Nephron progenitor cell (in vitro differentiated cells): ENCODE results near the gene CCDC24.

Experiments used
- DNase-seq: peaks from one replicate; pipeline ENCODE4 v3.0.0; 2021
- H3K27ac Mint-ChIP-seq: 2 replicates; pipeline ENCODE4 v1.8.0; 2021; ENCODE audit warnings: mild to moderate bottlenecking, moderate library complexity, mixed read lengths
- H3K27me3 Mint-ChIP-seq: 2 replicates; pipeline ENCODE4 v1.8.0; 2021; ENCODE audit warnings: mild to moderate bottlenecking, low read depth, mixed read lengths; ENCODE audit not compliant: poor library complexity
- H3K36me3 Mint-ChIP-seq: 2 replicates; pipeline ENCODE4 v1.8.0; 2021; ENCODE audit warnings: low read depth, mixed read lengths
- H3K4me1 Mint-ChIP-seq: 2 replicates; pipeline ENCODE4 v1.8.0; 2021; ENCODE audit warnings: mixed read lengths
- H3K4me3 Mint-ChIP-seq: 2 replicates; pipeline ENCODE4 v1.8.0; 2021; ENCODE audit warnings: mild to moderate bottlenecking, moderate library complexity, mixed read lengths
- H3K9me3 Mint-ChIP-seq: 2 replicates; pipeline ENCODE4 v1.8.0; 2021; ENCODE audit warnings: mild to moderate bottlenecking, moderate library complexity, mixed read lengths
- TF ChIP-seq, protein P1 (sequence below): fragments of 200-600 bp; sonication (generic); IDR thresholded peaks from 2 replicates; pipeline ENCODE4 v1.5.0; 2021; ENCODE audit warnings: antibody characterized with exemption

CCDC24 gene

DNA sequence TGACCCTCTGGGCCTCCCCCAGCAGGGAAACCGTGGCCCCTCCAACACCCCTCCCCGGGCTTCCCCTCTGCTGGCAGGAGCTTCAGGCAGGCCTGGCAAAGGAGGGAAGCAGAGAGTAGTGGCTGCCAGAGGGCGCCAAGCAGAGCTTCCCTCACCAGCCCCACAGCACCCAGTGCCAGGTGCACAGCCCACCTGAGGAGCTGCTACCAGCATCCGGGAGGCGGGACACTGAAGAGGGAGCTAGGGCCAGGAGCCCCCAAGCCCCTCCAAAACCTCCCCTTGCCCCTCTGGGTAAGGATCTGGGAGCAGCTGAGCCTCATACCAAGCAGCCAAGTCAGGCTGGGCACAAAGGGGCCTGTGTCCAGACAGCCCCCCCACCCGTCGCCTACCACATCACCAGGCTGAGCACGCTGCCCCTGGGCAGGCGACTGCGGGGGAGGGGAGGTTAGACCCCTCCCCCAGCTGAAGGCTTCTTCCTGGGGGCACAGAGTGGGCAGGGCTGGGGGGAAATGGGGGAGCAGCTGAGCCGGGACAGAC, 19.6 kb downstream of the CCDC24 start:
- Mint-ChIP-seq H3K27ac (no peak overlapping the region), H3K4me1 (peaks cover 32% of the 10 kb centered on the region), H3K36me3 (peaks cover 18% of the 10 kb centered on the region), H3K4me3 (no peak overlapping the region), H3K9me3 (no peaks in the 10 kb centered on the region), H3K27me3 (no peaks in the 10 kb centered on the region)
- TF ChIP-seq, protein P1, sequence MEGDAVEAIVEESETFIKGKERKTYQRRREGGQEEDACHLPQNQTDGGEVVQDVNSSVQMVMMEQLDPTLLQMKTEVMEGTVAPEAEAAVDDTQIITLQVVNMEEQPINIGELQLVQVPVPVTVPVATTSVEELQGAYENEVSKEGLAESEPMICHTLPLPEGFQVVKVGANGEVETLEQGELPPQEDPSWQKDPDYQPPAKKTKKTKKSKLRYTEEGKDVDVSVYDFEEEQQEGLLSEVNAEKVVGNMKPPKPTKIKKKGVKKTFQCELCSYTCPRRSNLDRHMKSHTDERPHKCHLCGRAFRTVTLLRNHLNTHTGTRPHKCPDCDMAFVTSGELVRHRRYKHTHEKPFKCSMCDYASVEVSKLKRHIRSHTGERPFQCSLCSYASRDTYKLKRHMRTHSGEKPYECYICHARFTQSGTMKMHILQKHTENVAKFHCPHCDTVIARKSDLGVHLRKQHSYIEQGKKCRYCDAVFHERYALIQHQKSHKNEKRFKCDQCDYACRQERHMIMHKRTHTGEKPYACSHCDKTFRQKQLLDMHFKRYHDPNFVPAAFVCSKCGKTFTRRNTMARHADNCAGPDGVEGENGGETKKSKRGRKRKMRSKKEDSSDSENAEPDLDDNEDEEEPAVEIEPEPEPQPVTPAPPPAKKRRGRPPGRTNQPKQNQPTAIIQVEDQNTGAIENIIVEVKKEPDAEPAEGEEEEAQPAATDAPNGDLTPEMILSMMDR: no peak
- no peak for DNase-seq

DNA sequence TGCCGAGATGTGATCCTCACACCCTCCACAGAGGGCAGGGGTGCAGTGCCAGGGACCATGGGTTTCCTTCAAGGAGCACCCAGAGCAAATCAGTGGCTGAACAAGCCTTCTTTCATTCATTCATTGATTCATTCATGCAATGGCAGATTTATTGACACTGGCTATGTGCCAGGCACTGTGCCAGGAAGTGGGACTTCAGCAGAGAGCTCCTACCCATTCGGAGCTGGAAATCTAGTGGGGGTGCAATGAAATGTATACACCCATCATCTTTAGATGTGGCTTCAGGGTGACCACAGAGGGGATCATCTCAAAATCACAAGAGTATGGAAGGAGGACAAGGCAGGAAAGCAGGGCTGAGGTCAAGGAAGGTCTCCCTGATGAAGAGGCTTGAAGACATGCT, 21.0 kb downstream of the CCDC24 start:
- no peaks in the 10 kb centered on the region for H3K9me3 Mint-ChIP-seq
- TF ChIP-seq, protein P1: no peak
- peaks cover 11% of the 10 kb centered on the region for H3K36me3 Mint-ChIP-seq
- no peaks in the 10 kb centered on the region for H3K27me3 Mint-ChIP-seq
- DNase-seq: no peak
- no peak overlapping the region for H3K4me3 Mint-ChIP-seq
- H3K4me1 Mint-ChIP-seq: peaks cover 32% of the 10 kb centered on the region
- H3K27ac Mint-ChIP-seq: no peak overlapping the region

DNA sequence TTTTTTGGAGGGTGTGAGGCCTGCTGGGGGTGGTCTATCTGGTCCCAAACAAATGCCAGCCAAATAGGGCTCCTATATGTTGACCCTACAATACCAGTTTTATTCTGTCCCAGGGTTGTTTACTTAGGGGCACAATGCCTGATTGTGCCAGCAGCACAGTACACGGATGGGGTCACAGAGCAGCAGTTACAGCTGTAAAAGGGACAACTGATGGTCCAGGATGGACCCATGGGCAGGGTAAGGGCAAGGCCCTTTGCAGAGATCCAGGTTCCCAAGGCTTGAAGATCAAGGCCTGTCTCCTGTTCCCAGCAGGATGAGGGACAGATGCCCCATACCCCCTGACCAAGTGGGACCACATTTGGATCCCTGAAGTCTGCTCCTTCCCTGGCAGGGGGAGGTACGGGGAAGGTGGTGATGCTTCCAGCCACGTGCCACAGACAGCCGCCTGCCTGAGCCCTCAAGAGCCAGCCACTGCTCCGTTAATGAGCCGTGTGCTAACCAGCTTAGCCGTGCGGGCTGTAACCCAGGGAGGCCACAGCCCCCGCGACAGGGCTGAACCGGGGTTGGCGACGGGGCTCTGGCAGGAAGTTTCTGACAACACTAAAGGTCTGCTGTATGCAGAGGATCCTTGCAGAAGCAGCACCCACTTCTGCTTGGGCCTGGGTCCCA, 21.7 kb downstream of the CCDC24 start:
- no peak for DNase-seq
- H3K4me1 Mint-ChIP-seq: peaks cover 32% of the 10 kb centered on the region
- H3K36me3 Mint-ChIP-seq: peaks cover 10% of the 10 kb centered on the region
- H3K4me3 Mint-ChIP-seq: no peak overlapping the region
- H3K27me3 Mint-ChIP-seq: no peaks in the 10 kb centered on the region
- H3K27ac Mint-ChIP-seq: no peak overlapping the region
- TF ChIP-seq, protein P1: no peak
- no peaks in the 10 kb centered on the region for H3K9me3 Mint-ChIP-seq

- H3K27me3 Mint-ChIP-seq: no peaks in the 10 kb centered on the region
- no peak overlapping the region for H3K4me3 Mint-ChIP-seq
- H3K36me3 Mint-ChIP-seq: peaks cover 5% of the 10 kb centered on the region
- no peaks in the 10 kb centered on the region for H3K9me3 Mint-ChIP-seq
- peaks cover 32% of the 10 kb centered on the region for H3K4me1 Mint-ChIP-seq
- peak overlapping the region; percentile 49 for H3K27ac Mint-ChIP-seq
- TF ChIP-seq, protein P1: no peak
- DNase-seq: no peak
Measured at GRCh38 chr1:44013949-44014348, 22.6 kb downstream of the CCDC24 start.

DNA sequence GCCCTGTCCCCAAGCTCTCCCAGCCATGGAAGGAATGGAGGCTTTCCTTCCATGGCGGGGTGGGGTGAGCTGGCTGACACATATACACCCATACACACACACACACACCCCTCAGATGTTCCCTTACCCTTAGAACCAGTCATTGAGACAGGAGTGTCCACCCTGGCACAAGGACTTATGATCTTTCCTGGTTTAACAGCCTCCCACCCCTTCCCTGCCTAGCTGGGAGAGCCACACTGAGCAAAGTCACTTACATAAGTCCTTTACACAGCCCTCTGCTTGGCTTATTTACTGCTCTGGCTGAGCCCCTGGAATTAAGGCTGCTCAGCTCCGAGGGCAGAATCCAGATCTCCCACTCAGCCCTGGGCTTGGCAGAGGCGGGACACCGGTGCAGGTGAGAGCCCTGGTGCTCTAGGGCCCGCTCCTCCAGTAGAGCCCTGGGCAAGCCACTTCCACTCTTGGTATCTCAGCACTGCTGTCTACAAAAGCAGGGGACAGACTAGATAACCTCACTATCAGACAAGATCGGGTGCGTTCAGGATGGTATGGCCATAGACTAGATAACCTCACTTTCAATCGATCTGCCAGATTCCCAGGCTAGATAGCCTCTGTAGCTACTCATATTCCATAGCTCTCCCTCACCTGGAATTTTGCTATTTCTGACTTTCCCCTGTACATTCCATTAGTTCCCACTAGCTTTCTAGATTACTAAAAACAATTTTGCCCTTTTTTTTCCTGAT, 23.1 kb downstream of the CCDC24 start:
- Mint-ChIP-seq H3K27ac (peak overlapping the region; percentile 49), H3K4me3 (no peak overlapping the region), H3K27me3 (no peaks in the 10 kb centered on the region), H3K4me1 (peaks cover 32% of the 10 kb centered on the region), H3K9me3 (no peaks in the 10 kb centered on the region), H3K36me3 (peaks cover 4% of the 10 kb centered on the region)
- no peak for DNase-seq
- TF ChIP-seq, protein P1: no peak
